K562 (cell line): Measurements from ENCODE around the gene C16orf74. TPM values are rescaled to one million over a fixed set of nuclear protein-coding genes. Genes with fewer than 3 reads are reported as not detected.

Source experiments
- ATAC-seq: fragments of 200-7000 bp; cut with Tn5 transposase; 3 replicates; pipeline ENCODE4 v1.9.1; 2020; ENCODE audit warnings: moderate library complexity
- BruUV-seq: library from RNA; stranded (reverse); fragments of 400-500 nt; replicated peaks from 2 replicates; lab custom pipeline; 2021; lab: Mats Ljungman, UMichigan
- CTCF ChIA-PET: fragments of 300-600 bp; formaldehyde crosslinking; extraction: SDS; loops from one replicate; lab custom pipeline; 2021; ENCODE audit warnings: low intra/inter-chr PET ratio; lab: Yijun Ruan, JAX
- POLR2A ChIA-PET: fragments of 300-600, 350-650 bp; sonication (Branson Sonifier 250); formaldehyde crosslinking; extraction: SDS; loops from one replicate; lab custom pipeline; 2021; ENCODE audit warnings: antibody characterized with exemption, inconsistent platforms; lab: Yijun Ruan, JAX
- DNase-seq, 4 experiments: peaks; one replicate each; pipeline versions ENCODE4 v3.0.0 to v3.0.0-alpha.2; 2011 to 2018; ENCODE audit warnings: low spot score in 3 of 4, mixed read lengths in 3 of 4; ENCODE audit errors: extremely low read depth in 1 of 4
- FAIRE-seq: peaks from 2 replicates; lab custom pipeline; 2011; peaks lifted over from hg19 to GRCh38; lab: Jason Lieb, UNC
- H2AFZ ChIP-seq: 2 replicates; pipeline ENCODE4 v1.6.0; 2011; ENCODE audit warnings: low read depth, low read length, control low read depth, inconsistent platforms
- H3K27ac ChIP-seq: fragments of 200-600 bp; 3 replicates; pipeline ENCODE4 v1.8.0; 2011; ENCODE audit warnings: low read depth, mild to moderate bottlenecking, control low read depth, inconsistent platforms, low read length, moderate library complexity, mixed read lengths; ENCODE audit errors: extremely low read depth
- H3K27me3 ChIP-seq, 2 experiments: fragments of 300-600 bp in 1 of 2; 2 replicates in 1 of 2; 3 replicates in 1 of 2; pipeline versions ENCODE4 v1.6.0 to v1.8.0; 2011; ENCODE audit warnings: inconsistent platforms in 2 of 2, low read length in 2 of 2, mild to moderate bottlenecking in 1 of 2, mixed read lengths in 1 of 2, moderate library complexity in 1 of 2; ENCODE audit not compliant: control insufficient read depth in 2 of 2, insufficient read depth in 2 of 2
- H3K36me3 ChIP-seq: fragments of 300-600 bp; 3 replicates; pipeline ENCODE4 v1.8.0; 2011; ENCODE audit warnings: mild to moderate bottlenecking, low read length, inconsistent platforms; ENCODE audit not compliant: control insufficient read depth, insufficient read depth
- H3K4me1 ChIP-seq, 2 experiments: fragments of 200-600 bp in 1 of 2; replicated peaks in 1 of 2; 2 replicates in 1 of 2; 3 replicates in 1 of 2; pipeline versions ENCODE4 v1.5.1 to v1.8.0; 2011; ENCODE audit warnings: inconsistent platforms in 2 of 2, low read length in 2 of 2, mild to moderate bottlenecking in 1 of 2, mixed read lengths in 1 of 2, moderate library complexity in 1 of 2; ENCODE audit not compliant: control insufficient read depth in 2 of 2, insufficient read depth in 2 of 2
- H3K4me2 ChIP-seq: 2 replicates; pipeline ENCODE4 v1.6.1; 2011; ENCODE audit warnings: low read length, control low read depth, inconsistent platforms, mixed read lengths; ENCODE audit not compliant: insufficient read depth
- H3K4me3 ChIP-seq: fragments of 200-600 bp; sonication (generic), shearing (Covaris generic); 2 replicates; pipeline ENCODE4 v1.5.1; 2016; ENCODE audit warnings: control low read depth, inconsistent platforms
- H3K79me2 ChIP-seq: fragments of 200-600 bp; 3 replicates; pipeline ENCODE4 v1.8.0; 2011; ENCODE audit warnings: low read length, inconsistent platforms; ENCODE audit not compliant: control insufficient read depth, insufficient read depth
- H3K9ac ChIP-seq, 2 experiments: 2 replicates each; pipeline versions ENCODE4 v1.6.0 to v1.6.1; 2011; ENCODE audit warnings: low read depth in 2 of 2, low read length in 2 of 2, control low read depth in 1 of 2, inconsistent platforms in 1 of 2, mild to moderate bottlenecking in 1 of 2, mixed read lengths in 1 of 2; ENCODE audit not compliant: insufficient read depth in 1 of 2
- H3K9me1 ChIP-seq: one replicate; pipeline ENCODE4 v1.6.0; 2011; ENCODE audit warnings: inconsistent platforms, mild to moderate bottlenecking, low read length, moderate library complexity; ENCODE audit not compliant: control insufficient read depth, insufficient read depth
- H3K9me3 ChIP-seq: replicated peaks from 2 replicates; pipeline ENCODE4 v1.5.1; 2011; ENCODE audit warnings: low read depth, low read length, inconsistent platforms; ENCODE audit not compliant: control insufficient read depth, insufficient read depth
- H4K20me1 ChIP-seq: replicated peaks from 2 replicates; pipeline ENCODE4 v1.6.1; 2011; ENCODE audit warnings: low read length, inconsistent platforms, mixed read lengths; ENCODE audit not compliant: control insufficient read depth, insufficient read depth
- CEBPG ChIP-seq, 3 experiments: fragments of 200-800 bp in 1 of 3; sonication (Bioruptor generic) in 1 of 3; sonication (generic) in 1 of 3; formaldehyde crosslinking in 1 of 3; IDR thresholded peaks in 2 of 3; conservative IDR thresholded peaks in 1 of 3; 2 replicates each; pipeline versions ENCODE4 v1.6.1 to v1.8.0; 2016 to 2022; ENCODE audit warnings: missing compliant biosample characterization in 2 of 3, missing genetic modification characterization in 2 of 3, mild to moderate bottlenecking in 1 of 3, missing genetic modification reagents in 1 of 3
- DACH1 ChIP-seq: fragments of 450-650 bp; IDR thresholded peaks from 2 replicates; pipeline ENCODE4 v1.6.1; 2018; ENCODE audit not compliant: partially characterized antibody
- FOS ChIP-seq: IDR thresholded peaks from 3 replicates; pipeline ENCODE4 v1.6.1; 2011; ENCODE audit not compliant: insufficient read length; ENCODE audit errors: extremely low read depth
- FOXJ3 ChIP-seq: sonication (generic); formaldehyde crosslinking; IDR thresholded peaks from 2 replicates; pipeline ENCODE4 v1.4.0; 2020; ENCODE audit warnings: mild to moderate bottlenecking, missing genetic modification reagents
- MED1 ChIP-seq: sonication (generic); formaldehyde crosslinking; IDR thresholded peaks from 2 replicates; pipeline ENCODE4 v1.8.1; 2023; ENCODE audit warnings: missing genetic modification reagents, borderline replicate concordance
- NFXL1 ChIP-seq: fragments of 450-650 bp; formaldehyde crosslinking; IDR thresholded peaks from 2 replicates; pipeline ENCODE4 v1.4.0; 2021; ENCODE audit warnings: mild to moderate bottlenecking
- RAD51 ChIP-seq: fragments of 450-650 bp; IDR thresholded peaks from 2 replicates; pipeline ENCODE4 v1.7.1; 2016; ENCODE audit warnings: low read depth, mild to moderate bottlenecking, borderline replicate concordance
- SETDB1 ChIP-seq: IDR thresholded peaks from one replicate; pipeline ENCODE4 v1.6.1; 2012; ENCODE audit warnings: low read length, control low read depth, inconsistent platforms
- STAT5A ChIP-seq: IDR thresholded peaks from 2 replicates; pipeline ENCODE4 v1.6.1; 2012; ENCODE audit warnings: low read length, inconsistent platforms, borderline replicate concordance
- TBP ChIP-seq: optimal IDR thresholded peaks from 2 replicates; pipeline ENCODE3; 2011; ENCODE audit warnings: low read depth, low read length, improper control_type of control experiment
- ZNF175 ChIP-seq: fragments of 200-800 bp; sonication (Bioruptor generic); IDR thresholded peaks from 2 replicates; pipeline ENCODE4 v1.6.1; 2016; ENCODE audit warnings: low read depth, mild to moderate bottlenecking, missing genetic modification characterization, missing compliant biosample characterization
- ZNF584 ChIP-seq: fragments of 200-800 bp; sonication (Bioruptor generic); IDR thresholded peaks from 2 replicates; pipeline ENCODE4 v1.6.1; 2016; ENCODE audit warnings: low read depth, mild to moderate bottlenecking, missing genetic modification characterization, missing compliant biosample characterization
- WGBS: fragments of 100-300 bp; shearing (Covaris generic); methylation state at CpG from one replicate; pipeline ENCODE4 v1.1.6; 2016; ENCODE audit warnings: low coverage, mixed read lengths; ENCODE audit not compliant: insufficient coverage; ENCODE audit errors: missing lambda C conversion rate; 5-methylcytosine and 5-hydroxymethylcytosine counted together
- in situ Hi-C: fragments of 300-500 bp; cut with MboI; formaldehyde crosslinking; loops from 4 replicates; pipeline ENCODE4 v1.15.0; 2018; ENCODE audit warnings: inconsistent platforms, mixed read lengths
- intact Hi-C: fragments of 100-400 bp; cut with micrococcal nuclease; formaldehyde crosslinking; loops from 2 replicates; pipeline ENCODE4 v1.14.2; 2022
- polyA plus RNA-seq, 8 experiments: library from polyadenylated mRNA; depleted of rRNA in 4 of 8; stranded (reverse) in 5 of 8; unstranded in 3 of 8; fragments of >200 nt; fragmentation: Nextera tagmentation in 2 of 8; fragmentation: Illumina TruSeq in 1 of 8; extraction: Ambion mirVana in 2 of 8; extraction: Trizol in 1 of 8; gene quantifications; 2 replicates each; pipeline versions ENCODE4 v1.2.1 to v1.2.3, GENCODE V29; 2011 to 2014; ENCODE audit warnings: inconsistent platforms in 1 of 8, missing spikeins in 1 of 8
- total RNA-seq, 7 experiments: library from RNA; depleted of rRNA in 6 of 7; stranded (reverse); fragments of >200 nt in 6 of 7; fragmentation: Illumina TruSeq in 2 of 7; extraction: Trizol in 2 of 7; gene quantifications; 2 replicates each; pipeline versions ENCODE4 v1.2.1 to v1.2.3, GENCODE V29; 2011 to 2021; ENCODE audit warnings: low replicate concordance in 1 of 7
- TF ChIP-seq, protein P1 (sequence below): fragments of 450-650 bp; IDR thresholded peaks from one replicate; pipeline ENCODE4 v1.6.1; 2018; ENCODE audit warnings: mild to moderate bottlenecking, moderate library complexity; ENCODE audit not compliant: partially characterized antibody
- TF ChIP-seq, protein P2 (sequence below): fragments of 450-650 bp; IDR thresholded peaks from 2 replicates; pipeline ENCODE4 v1.7.0; 2016; ENCODE audit warnings: borderline replicate concordance
- TF ChIP-seq, protein P3 (sequence below): sonication (generic); formaldehyde crosslinking; IDR thresholded peaks from 2 replicates; pipeline ENCODE4 v1.9.0; 2022; ENCODE audit warnings: mild to moderate bottlenecking, missing genetic modification reagents
- TF ChIP-seq, protein P4 (sequence below): fragments of 450-650 bp; conservative IDR thresholded peaks from 2 replicates; pipeline ENCODE4 v1.6.1; 2016; ENCODE audit warnings: missing genetic modification characterization, low read depth, mild to moderate bottlenecking, control low read depth, missing compliant biosample characterization

Gene C16orf74
- total and polyA plus RNA-seq, 9 of the 15 experiments (the other 6 are each of a cell fraction or from before 2014, with no cell fraction given) = not detected

DNA sequence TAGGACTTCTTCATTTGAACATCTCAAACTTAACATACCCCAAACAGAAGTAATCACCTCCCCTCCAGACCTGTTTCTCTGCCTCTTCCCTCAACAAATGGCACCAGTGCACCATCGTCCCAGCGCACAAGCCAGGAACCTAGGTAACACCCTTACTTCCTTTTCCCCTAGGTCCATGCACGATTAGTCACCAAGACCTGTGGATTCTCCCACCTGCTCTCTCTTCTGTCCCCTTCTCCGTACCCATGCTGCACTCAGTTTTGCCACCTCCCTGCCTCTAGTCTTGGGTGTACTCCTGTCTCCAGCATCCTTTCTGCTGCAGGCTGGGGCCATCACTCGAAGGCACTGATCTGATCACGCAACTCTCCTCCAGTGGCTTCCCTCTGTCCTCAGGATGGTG lies 45.3 kb upstream of the C16orf74 start:
- peak overlapping the region in 1 of 2 experiments; percentile 47; a peak in 1 of 4 replicates for H3K9ac ChIP-seq
- no TSS peak for BruUV-seq
- ATAC-seq (no peak), FAIRE-seq (no peak), DNase-seq (no peak)
- no peak overlapping the region for H3K4me3 ChIP-seq
- peaks cover 12% of the 10 kb centered on the region; the same call in 1 of the 2 replicates for H4K20me1 ChIP-seq
- H3K9me1 ChIP-seq = peaks cover 8% of the 10 kb centered on the region
- H3K27me3 ChIP-seq = no peaks in the 10 kb centered on the region
- H3K9me3 ChIP-seq = no peaks in the 10 kb centered on the region
- ChIA-PET POLR2A (interaction anchor here (1.9 kb wide), 1 partner anchor 9 kb away, joined by 7 read pairs; no protein-coding TSS in a partner anchor), CTCF (no interaction called here)
- 96% methylated on average over 6 of the region's 6 CpGs for WGBS
- no peak overlapping the region for H3K4me2 ChIP-seq
- in situ Hi-C loops (no loop called here), intact Hi-C loops (no loop called here)
- H3K27ac ChIP-seq = no peak overlapping the region
- no peak overlapping the region for H2AFZ ChIP-seq
- no peak for TF ChIP-seq SETDB1
- no peak for TF ChIP-seq DACH1
- no peak for TF ChIP-seq NFXL1
- TF ChIP-seq FOXJ3 = no peak
- no peak for TF ChIP-seq ZNF584
- no peak for TF ChIP-seq FOS
- no peak for TF ChIP-seq MED1
- no peak for TF ChIP-seq RAD51
- TF ChIP-seq ZNF175 (CRISPR knock-in tag) = no peak
- no peak for TF ChIP-seq STAT5A
- TF ChIP-seq CEBPG (CRISPR knock-in tag; IDR thresholded peaks at IDR 0.05) = no peak
- no peak for TF ChIP-seq CEBPG (tag; conservative IDR thresholded peaks at IDR 0.05 in 1 of 2, IDR thresholded peaks at IDR 0.05 in 1 of 2)
- TF ChIP-seq, protein P1, sequence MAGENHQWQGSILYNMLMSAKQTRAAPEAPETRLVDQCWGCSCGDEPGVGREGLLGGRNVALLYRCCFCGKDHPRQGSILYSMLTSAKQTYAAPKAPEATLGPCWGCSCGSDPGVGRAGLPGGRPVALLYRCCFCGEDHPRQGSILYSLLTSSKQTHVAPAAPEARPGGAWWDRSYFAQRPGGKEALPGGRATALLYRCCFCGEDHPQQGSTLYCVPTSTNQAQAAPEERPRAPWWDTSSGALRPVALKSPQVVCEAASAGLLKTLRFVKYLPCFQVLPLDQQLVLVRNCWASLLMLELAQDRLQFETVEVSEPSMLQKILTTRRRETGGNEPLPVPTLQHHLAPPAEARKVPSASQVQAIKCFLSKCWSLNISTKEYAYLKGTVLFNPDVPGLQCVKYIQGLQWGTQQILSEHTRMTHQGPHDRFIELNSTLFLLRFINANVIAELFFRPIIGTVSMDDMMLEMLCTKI = no peak
- TF ChIP-seq, protein P2, sequence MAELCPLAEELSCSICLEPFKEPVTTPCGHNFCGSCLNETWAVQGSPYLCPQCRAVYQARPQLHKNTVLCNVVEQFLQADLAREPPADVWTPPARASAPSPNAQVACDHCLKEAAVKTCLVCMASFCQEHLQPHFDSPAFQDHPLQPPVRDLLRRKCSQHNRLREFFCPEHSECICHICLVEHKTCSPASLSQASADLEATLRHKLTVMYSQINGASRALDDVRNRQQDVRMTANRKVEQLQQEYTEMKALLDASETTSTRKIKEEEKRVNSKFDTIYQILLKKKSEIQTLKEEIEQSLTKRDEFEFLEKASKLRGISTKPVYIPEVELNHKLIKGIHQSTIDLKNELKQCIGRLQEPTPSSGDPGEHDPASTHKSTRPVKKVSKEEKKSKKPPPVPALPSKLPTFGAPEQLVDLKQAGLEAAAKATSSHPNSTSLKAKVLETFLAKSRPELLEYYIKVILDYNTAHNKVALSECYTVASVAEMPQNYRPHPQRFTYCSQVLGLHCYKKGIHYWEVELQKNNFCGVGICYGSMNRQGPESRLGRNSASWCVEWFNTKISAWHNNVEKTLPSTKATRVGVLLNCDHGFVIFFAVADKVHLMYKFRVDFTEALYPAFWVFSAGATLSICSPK = no peak
- TF ChIP-seq, protein P3, sequence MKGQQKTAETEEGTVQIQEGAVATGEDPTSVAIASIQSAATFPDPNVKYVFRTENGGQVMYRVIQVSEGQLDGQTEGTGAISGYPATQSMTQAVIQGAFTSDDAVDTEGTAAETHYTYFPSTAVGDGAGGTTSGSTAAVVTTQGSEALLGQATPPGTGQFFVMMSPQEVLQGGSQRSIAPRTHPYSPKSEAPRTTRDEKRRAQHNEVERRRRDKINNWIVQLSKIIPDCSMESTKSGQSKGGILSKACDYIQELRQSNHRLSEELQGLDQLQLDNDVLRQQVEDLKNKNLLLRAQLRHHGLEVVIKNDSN = no peak
- TF ChIP-seq, protein P4, sequence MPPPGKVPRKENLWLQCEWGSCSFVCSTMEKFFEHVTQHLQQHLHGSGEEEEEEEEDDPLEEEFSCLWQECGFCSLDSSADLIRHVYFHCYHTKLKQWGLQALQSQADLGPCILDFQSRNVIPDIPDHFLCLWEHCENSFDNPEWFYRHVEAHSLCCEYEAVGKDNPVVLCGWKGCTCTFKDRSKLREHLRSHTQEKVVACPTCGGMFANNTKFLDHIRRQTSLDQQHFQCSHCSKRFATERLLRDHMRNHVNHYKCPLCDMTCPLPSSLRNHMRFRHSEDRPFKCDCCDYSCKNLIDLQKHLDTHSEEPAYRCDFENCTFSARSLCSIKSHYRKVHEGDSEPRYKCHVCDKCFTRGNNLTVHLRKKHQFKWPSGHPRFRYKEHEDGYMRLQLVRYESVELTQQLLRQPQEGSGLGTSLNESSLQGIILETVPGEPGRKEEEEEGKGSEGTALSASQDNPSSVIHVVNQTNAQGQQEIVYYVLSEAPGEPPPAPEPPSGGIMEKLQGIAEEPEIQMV (tag) = no peak
- TF ChIP-seq TBP = no peak
- TF ChIP-seq, all 486 proteins: peak for 0
- H3K4me1 ChIP-seq = peaks cover 10 to 13% of the 10 kb centered on the region in 2 experiments; a peak in 4 of 5 replicates
- peaks cover 71% of the 10 kb centered on the region for H3K36me3 ChIP-seq
- peaks cover 100% of the 10 kb centered on the region for H3K79me2 ChIP-seq
